HG03025 (cell line): ENCODE results near the gene TIMP3.

Source experiments
- ATAC-seq: cut with Tn5 transposase; IDR thresholded peaks from one replicate; pipeline ENCODE4 v1.9.1; 2021; ENCODE audit warnings: mild to moderate bottlenecking, moderate library complexity; ENCODE audit not compliant: unreplicated experiment, low FRiP score

Gene TIMP3

DNA sequence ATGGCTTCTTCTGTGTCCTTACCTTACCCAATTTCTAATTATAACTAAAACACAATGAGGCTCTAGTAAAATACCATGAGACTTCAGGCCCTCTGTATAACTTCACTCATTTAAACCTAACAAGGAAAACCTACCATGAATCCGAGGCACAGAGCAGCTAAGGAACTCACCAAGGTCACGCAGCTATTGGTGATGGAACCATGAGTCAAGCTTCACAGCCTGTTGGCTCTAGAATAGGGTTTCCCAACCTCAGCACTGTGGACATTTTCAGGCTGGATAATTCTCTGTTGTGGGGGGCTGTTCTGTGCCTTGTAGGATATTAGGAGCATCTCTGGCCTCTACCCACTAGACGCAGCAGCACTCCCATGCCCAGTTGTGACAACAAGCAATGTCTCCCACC, 75.7 kb downstream of the TIMP3 start:
- ATAC-seq = no peak

DNA sequence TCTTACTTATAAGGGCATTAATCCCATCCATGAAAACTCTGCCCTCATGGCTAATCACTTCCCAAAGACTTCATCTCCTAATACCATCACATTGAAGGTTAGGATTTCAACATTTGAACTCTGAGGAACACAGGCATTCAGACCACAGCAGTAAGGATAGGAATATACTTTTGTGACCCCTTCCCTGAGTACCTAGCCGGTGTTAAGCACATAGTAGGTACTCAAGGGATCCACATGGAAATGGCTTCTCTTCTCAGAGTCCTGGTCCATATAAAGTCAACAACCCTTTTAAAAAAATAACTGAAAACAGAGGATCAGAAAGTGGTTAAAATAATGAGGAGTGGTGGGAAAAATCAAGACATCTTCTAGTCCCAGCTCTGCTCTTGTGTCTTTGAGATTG, 78.0 kb downstream of the TIMP3 start:
- no peak for ATAC-seq

DNA sequence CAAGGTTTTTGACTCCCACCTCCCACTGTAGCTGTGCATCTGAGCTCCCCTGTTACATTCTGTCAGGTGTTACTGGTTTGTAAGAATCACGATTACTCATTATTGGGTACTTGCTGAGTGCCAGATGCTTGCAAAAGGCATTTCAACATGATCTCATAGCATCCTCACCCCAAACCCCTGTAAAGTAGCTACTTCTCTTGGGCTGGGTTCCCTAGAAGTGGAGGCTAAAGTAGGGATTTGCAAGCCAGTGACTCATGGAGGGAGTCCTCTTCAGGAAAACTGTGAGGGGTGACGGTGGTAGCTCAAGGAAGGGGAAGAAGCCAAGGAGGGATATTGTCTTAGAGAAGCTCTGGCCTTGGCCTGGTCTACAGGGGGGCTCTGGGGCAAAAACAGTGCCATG, 78.6 kb downstream of the TIMP3 start:
- no peak for ATAC-seq

DNA sequence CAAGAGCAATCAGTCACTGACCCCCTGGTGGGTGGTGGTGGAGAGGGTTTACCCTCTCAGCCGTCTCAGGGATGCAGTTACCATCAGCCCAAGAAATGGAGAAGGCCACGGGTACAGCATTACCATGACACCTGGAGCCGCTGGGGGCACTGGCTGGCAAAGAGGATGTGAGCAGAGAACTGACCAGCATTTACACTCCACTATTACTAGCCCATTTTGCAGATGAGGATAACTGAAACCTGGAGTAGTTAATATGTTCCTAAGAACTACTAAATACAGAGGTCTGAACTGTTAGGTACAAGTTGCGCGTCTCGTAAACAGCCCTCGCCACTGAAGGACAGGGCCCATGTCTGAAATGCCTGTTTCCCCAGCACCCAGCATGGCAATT, 79.0 kb downstream of the TIMP3 start:
- ATAC-seq = no peak

DNA sequence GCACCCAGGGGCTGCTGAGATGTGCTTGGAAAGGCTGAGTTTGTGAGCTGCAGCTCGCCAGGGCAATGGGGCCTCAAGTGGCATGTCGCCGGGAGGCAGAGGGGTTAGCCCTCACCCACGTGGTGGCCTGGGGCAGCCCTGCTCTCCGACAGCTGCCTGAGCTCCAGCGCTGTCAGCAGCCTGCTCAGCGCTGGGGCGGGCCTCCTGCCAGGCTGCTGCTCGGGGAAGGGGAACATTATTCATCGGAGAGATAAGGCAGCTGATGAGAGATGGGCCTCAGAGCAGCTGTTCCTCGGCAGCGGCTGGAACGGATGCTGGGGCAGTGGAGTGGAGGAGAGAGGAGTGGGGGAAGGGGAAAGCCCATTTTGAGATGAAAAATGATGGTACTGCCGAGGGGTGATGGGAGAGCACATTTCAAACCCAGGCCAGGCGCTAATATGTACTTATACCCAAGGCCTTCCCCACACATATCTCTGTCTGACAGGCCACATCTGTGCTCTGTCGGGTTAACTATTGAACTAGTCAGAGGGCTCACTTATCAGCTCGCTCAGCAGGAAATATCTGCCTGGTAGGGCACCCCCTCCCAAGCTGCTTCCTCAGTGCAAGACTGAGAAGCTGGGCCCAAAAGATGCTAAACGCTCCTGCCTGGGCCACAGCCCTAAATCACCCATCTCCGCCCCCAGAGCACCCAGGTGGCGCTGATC, 79.5 kb downstream of the TIMP3 start:
- no peak for ATAC-seq

DNA sequence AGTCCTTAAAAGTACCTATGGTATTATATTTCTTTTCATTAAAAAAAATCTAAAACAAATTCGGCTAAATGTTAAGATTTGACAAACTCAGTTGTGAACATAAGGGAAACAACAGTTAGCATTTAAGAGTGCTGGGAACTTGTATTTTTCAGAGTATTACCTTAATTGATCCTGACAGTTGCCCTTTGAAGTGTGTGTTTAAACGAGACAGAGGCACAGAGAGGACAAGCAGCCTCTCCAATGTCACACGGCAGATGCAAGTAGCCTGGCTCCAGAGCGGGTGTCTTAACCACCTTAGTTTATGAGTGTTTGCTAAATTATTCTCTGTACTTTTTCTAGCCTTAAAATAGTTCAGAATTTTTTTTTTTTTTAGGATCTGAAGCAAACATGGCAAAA, 80.9 kb downstream of the TIMP3 start:
- no peak for ATAC-seq

DNA sequence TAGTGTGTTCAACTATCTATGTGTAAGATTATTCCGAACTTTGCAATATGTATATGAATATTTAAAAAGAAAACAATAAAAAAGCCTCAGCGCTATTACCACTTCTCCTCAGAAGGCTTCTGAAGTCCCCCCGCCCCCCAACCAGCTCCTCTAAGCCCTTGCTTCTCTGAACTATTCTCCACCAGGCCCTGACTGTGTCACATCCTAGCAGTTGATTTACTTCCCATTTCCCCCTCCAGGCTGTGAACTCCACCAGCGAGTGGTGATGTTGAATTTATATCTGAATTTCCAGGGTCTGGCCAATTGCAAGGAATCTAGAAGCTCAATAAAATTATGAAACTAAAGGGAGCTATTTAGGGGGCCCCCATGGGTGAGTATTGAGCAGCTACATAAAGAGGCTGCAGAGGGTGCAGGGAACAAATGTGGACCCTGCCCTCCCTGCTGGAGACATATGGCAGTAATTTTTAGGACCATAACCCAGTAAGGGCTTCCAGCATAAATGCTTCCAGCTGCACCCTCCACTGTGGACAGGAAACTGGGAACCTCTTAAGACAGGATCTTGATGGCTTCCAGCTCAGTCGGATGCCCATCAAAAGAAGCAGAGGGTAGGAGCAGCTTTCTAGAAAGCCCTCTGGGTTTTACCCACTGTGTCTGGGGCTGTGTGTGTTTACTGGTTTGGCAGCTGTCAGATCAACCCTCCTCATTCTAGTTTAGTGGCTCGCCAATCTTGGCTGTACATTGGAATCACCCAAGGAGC, 81.4 kb downstream of the TIMP3 start:
- ATAC-seq = no peak

DNA sequence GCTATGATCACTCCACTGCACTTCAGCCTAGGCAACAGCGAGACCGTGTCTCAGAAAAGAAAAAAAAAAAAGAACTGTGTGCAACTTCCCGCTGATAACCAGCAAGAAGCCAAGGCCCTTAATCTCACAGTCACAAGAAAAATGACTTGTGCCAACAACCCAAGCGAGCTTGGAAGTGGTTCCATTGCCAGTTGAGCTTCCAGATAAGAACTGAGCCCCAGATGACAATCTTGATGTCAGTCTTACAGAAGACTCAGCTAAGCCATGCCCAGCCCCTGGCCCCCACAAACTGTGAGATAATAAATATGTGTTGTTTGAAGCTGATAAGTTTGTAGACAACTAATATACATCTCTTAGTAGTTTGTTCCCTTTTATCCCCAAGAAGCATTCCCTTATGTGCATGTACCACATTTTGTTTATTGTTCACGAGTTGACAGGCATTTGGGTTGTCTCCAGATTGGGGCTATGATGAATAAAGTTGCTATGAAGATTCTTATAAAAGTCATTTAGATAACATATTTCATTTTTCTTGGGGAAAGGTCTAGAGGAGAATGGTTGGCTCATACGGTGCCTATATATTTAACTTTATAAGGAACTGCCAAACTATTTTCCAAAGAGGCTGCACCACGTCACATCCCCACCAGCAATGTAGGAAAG, 85.9 kb downstream of the TIMP3 start:
- no peak for ATAC-seq

DNA sequence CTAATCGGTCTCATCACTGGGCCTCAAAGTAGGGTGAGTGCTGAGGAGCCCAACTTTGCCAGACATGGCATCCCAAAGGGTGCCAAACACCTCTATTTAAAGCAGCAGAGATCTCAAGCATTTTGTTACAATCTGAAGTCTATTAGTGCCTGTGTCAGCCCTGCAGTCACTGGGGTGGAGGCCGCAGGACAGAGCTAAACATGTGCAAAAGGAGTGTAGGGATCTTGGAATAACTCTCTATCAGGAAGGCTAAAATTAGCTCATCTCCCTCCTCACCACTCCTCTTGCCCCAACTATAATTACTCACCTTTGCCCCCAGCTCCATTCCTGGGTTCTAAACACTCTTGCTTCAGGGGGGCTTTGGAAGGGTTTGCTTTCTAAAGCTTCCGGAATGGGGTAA, 87.5 kb downstream of the TIMP3 start:
- no peak for ATAC-seq

DNA sequence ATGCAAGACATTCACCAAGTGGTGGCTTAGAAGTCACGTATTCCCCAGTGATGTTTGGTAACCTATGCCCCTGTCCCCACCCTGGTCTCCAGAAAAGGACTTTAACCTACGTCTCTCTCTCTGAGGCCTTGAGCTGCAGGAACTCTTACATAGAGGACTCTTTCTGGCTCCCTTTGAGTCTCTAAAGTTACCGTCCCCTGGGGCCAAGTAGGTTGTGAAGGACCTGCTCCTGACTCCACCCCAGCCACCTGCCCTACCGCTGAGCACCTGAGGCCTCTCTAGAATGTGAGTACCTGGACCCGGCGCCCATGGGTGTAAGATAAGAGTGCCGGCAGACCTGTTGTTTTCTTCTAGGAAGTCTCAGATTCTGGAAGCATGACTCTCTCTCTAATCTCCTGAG, 95.4 kb downstream of the TIMP3 start:
- ATAC-seq = no peak

DNA sequence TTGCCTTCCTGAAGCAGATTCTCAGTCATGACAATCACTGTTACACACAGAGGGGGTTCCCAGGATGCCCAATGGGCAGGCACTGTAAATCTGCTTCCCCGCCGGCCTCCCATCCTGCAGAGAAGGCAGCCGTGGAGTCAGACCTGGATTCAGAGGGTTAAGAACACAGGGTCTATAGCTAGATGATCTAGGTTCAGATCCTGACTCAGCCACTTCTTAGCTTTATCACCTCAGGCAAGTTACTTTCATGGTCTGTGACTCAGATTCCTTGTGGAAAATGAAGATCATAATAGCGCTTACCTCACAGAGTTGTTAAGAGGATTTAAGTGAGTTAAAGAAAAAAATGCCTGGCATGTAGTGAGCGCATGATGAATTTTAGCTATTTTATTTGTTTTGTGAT, 95.9 kb downstream of the TIMP3 start:
- ATAC-seq = no peak

DNA sequence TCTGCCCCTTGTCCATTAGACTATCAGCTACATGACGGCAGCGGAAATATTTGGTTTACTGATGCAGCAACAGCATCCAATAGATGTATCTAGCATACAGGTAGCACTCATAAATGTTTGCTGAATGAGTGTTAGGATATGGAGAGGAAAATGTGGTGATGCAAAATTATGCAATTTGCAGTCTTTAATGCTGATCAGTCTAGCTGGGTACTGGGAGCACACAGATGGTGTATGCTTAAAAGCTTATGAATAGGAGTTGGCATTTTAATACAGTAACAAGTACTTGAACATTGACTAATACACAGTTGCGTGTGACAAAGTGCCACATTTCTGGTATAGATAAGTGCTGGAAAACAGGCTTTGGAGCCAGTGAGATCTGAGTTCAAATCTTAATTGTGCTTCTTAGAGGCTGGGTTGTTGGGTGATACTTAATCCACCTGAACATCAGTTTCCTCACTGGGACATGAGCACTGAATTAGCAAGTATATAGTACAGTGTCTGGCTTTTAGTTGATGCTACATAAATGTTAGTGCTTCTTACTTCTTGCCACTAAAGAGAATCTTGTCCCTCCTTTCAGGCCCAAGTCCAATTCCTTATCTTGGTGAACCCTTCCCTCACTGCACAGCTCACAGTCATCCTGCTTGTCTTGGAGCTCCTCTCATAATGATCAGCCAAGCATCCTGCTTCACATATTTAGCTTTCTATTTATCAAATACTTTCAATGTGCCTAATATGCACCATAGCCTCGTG, 99.6 kb downstream of the TIMP3 start:
- ATAC-seq = no peak

DNA sequence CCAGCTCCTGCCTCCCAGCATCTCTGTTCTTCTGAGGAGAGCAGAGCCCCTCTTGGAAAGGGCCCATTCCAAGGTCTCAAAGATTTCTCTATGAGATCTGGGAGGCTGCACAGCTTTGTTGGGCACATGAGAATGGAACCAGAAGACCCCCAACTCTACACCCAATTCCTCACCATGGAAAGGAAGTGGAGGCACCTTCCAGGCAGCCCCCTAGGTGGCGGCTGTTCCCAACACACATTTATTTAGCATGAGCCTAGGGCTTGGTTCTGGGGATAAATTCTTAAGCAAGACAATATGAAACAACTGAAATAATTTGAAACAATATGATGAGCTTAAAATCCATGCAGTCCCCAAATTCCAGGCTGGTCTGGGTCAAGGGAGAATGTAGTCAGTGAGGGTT, 100.4 kb downstream of the TIMP3 start:
- ATAC-seq = no peak

DNA sequence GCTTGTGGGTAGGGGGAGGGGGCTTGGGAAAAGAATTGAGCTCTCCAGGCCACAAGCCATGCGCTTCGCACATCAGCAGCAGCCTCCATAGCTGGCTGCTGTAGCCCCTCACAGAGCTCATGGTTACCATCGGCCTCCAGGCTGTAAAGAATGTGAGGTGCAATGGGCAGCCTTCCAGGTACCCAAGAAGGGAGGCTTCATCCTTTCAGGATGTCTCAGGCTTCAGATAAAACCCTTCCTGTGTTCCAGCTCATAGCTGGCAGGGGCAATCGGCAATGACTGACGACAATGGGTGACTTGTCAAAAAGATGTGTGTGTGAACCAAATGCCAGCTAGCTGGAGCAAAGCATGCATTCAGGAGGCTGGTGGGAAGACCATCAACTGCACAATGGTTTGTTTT, 102.0 kb downstream of the TIMP3 start:
- no peak for ATAC-seq

DNA sequence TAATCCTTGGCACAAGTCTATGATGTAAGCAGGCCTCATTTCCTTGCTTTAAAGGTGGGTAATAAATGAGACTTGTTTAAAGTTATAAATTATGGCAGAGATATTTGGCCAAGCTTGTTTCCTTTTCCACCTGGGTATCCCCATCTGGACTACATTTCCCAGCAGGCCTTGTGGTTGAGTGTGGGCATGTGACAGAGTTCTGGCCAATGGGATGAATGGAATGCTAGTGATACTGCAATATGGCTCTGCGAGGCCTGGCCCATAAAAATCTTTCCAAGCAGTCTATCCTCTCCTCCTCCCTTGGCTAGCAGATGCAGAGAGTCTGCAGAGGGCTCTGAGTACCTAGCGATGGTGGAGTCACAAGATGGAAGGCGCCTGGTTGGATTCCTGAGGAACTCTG, 102.5 kb downstream of the TIMP3 start:
- no peak for ATAC-seq

DNA sequence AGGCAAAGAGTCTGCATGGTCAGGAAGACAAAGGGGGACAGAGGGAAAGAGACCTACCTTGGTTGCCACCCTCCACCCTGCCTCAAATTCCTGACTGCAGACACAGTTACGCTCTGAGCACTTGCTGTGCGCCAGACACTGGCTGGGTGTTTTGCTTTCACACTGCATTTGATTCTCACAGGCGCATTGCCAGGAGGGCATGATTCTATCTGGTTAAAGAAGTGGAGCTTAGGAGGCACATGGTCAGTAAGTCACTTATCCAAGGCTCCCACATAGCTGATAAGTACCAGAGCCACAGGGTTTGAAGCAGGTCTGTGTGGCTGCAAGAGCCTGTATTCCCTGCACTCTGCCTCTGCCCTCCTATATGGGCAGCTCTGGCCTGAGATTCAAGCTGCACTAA, 103.9 kb downstream of the TIMP3 start:
- ATAC-seq = no peak

DNA sequence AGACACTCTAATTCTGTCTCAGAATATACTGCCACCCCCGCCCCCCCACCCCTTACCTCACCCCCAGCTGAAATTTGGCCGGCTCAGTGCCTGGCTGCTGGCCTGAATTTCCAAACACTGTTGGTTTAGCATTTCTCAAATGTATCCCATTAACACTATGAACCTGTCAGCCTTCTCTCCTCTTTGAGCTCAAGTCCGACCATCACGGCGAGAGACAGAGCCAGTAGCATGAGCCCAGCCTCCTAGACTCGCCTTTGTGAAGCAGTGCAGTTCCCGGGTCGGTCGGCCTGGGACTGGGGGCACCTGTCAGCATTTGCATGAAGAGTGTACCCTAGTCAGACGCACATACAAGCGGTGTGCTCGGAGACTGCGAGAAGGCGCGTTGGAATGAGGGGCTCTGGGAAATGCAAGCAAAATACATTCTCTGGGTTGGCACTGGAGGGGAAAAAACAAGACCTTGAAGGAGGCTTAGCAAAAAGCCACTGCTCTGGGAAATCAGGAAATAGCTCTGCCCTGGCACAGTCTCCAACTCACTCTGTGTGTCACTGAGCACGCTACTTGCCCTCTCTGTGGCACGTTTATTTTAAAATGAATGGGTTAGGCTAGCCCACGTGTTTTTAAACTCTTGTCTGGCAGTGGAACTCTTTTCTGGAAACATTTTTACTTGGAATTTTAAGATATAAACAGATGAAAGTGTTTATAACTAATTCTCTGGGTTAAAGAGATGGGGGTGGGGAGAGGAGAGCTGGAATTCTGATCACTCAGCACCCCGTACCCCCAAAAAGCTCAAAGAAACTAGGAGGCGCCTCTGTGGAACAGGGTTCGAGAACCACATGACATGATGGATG, 108.3 kb downstream of the TIMP3 start:
- ATAC-seq = no peak

DNA sequence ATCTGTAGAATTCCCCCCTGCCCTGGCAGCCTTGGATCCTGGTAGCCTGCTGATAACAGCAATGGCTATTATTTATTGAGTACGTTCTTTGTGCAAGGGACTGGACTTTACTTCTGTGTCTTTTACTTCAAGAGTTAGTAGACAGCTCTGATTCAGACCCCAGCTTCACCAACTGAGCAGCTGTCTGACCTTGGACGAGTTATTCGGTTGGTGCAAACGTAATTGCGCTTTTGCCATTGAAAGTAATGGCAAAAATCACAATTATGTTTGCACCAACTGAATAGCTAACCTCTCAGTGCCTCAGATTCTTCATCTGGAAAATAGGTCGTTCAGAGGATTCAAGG, 108.9 kb downstream of the TIMP3 start:
- no peak for ATAC-seq

DNA sequence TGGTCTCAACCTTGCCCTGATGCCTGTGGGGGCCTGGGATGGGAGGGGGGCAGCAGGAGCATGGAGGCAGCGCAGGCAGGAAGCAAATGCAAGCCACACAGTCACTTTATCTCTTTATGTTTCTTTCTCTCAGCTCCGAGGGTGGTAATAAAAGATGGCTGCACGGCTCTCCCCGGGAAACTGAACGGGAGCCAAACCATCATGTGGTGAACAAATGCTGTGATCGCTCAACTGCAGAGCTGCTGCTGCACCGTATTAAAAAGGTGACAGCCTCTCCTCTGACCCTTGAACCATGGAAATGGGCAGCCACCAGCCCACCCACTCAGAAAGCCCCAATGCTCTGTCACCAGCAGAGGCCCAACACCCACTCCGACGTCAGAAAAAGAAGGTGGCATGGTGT, 110.0 kb downstream of the TIMP3 start:
- ATAC-seq = no peak
